Effector memory CD4-positive, alpha-beta T cell (primary cell): Measurements from ENCODE around the gene NTN1.
A peak's percentile ranks its signal among the peaks of the same experiment; 100 is the strongest.

Experiments
- DNase-seq, 3 donors: peaks; one replicate each; pipeline ENCODE4 v3.0.0-alpha.2; 2020
- H3K27ac ChIP-seq: 2 replicates; pipeline ENCODE4 v1.7.0; 2013; ENCODE audit warnings: mild to moderate bottlenecking, low read length, moderate library complexity; ENCODE audit not compliant: insufficient read depth, poor library complexity, severe bottlenecking
- H3K27me3 ChIP-seq: replicated peaks from 2 replicates; pipeline ENCODE4 v1.7.0; 2013; ENCODE audit warnings: mild to moderate bottlenecking, low read length; ENCODE audit not compliant: insufficient read depth, control insufficient read depth, poor library complexity, severe bottlenecking
- H3K36me3 ChIP-seq: 2 replicates; pipeline ENCODE4 v1.7.0; 2013; ENCODE audit warnings: mild to moderate bottlenecking, low read length, moderate library complexity; ENCODE audit not compliant: control insufficient read depth, insufficient read depth
- H3K4me1 ChIP-seq: 2 replicates; pipeline ENCODE4 v1.7.0; 2013; ENCODE audit warnings: low read length, mild to moderate bottlenecking; ENCODE audit not compliant: control insufficient read depth, insufficient read depth, poor library complexity, severe bottlenecking
- H3K4me3 ChIP-seq: 2 replicates; pipeline ENCODE4 v1.7.0; 2013; ENCODE audit warnings: low read length, low read depth, mild to moderate bottlenecking; ENCODE audit not compliant: insufficient read depth, poor library complexity, severe bottlenecking
- H3K9me3 ChIP-seq: 2 replicates; pipeline ENCODE4 v1.7.0; 2013; ENCODE audit warnings: mild to moderate bottlenecking, low read length, moderate library complexity; ENCODE audit not compliant: control insufficient read depth

Gene NTN1

GRCh38 chr17:9055281-9055680 lies 34.0 kb downstream of the NTN1 start:
- DNase-seq, result no peak
- no peaks in the 10 kb centered on the region for H3K36me3 ChIP-seq
- H3K9me3 ChIP-seq, result no peaks in the 10 kb centered on the region
- no peak overlapping the region for H3K4me3 ChIP-seq
- H3K27ac ChIP-seq, result no peak overlapping the region
- H3K4me1 ChIP-seq, result no peaks in the 10 kb centered on the region
- H3K27me3 ChIP-seq, result no peaks in the 10 kb centered on the region

DNA sequence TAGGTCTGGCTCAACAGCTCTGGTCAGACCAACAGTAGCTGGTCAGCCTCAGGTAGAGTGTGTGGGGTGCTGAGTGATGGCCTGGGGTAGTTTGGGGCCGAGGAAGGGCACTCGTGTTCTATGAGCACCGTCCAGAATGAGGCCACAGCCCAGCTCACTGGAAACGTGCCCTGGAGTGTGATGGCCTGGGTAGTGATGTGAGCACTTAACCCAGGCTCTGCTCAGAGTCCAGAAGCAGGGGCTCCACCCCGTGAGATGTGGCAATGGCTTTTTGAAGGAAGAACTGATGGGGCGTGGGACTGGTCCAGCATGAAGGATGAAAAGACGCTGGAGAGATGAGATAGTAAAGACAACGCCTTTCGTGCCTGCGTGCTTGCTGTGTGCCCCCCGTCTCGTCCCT lies 35.3 kb downstream of the NTN1 start:
- no peak for DNase-seq
- Histone ChIP-seq H3K4me1 (no peaks in the 10 kb centered on the region), H3K4me3 (no peak overlapping the region), H3K27ac (no peak overlapping the region), H3K27me3 (no peaks in the 10 kb centered on the region), H3K9me3 (no peaks in the 10 kb centered on the region), H3K36me3 (no peaks in the 10 kb centered on the region)

DNA sequence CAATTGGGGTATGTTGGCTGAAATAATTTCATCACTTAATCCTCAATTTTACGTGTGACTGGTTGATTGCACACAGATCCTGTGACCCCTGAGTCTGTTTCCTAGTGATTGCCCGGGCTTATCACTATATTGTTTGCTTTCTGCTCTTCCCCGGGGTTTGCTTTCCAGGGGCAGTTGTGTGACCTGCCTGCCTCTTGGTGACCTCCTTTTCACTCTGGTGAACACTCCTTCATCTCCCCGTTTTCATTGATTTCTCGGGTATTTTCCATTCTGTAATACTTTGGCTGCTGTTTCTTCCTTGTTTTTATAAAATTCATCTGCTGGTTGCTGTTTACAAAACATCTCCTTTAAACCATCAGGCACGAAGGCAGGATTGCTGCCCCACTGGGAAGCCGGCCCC lies 36.0 kb downstream of the NTN1 start:
- DNase-seq, result no peak
- no peaks in the 10 kb centered on the region for H3K36me3 ChIP-seq
- H3K4me3 ChIP-seq, result no peak overlapping the region
- H3K4me1 ChIP-seq, result no peaks in the 10 kb centered on the region
- H3K27ac ChIP-seq, result no peak overlapping the region
- no peaks in the 10 kb centered on the region for H3K9me3 ChIP-seq
- H3K27me3 ChIP-seq, result no peaks in the 10 kb centered on the region

- no peak overlapping the region for H3K4me3 ChIP-seq
- no peaks in the 10 kb centered on the region for H3K27me3 ChIP-seq
- no peak overlapping the region for H3K27ac ChIP-seq
- H3K9me3 ChIP-seq, result no peaks in the 10 kb centered on the region
- H3K36me3 ChIP-seq, result no peaks in the 10 kb centered on the region
- no peak for DNase-seq
- no peaks in the 10 kb centered on the region for H3K4me1 ChIP-seq
Observed at GRCh38 chr17:9062399-9062902, 41.1 kb downstream of the NTN1 start.

DNA sequence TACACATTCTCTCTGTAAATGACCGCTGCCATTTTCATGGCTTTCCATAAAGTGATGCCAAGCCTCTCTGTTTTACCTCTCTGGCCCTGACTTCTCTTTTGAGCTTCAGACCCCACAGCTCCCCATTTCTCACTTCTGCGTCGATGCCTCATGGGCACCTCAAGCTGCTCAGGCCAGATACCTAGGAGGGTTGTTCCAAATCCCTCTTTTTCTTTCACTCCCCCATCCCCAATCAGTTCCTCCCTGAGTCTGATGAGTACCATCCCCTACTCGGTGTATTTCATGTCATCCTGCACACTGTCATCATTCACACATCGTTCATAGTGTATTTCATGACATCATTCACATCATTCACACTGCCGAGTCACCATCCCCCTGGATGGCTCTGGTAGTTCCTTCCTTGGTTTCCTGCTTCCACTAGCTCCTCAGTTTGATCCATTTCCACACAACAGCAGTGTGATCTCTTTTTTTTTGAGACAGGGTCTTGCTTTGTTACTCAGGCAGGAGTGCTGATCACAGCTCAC lies 43.1 kb downstream of the NTN1 start:
- DNase-seq, result no peak
- Histone ChIP-seq H3K4me1 (no peaks in the 10 kb centered on the region), H3K36me3 (no peaks in the 10 kb centered on the region), H3K9me3 (no peaks in the 10 kb centered on the region), H3K4me3 (no peak overlapping the region), H3K27me3 (no peaks in the 10 kb centered on the region), H3K27ac (no peak overlapping the region)

GRCh38 chr17:9071016-9071415 lies 49.7 kb downstream of the NTN1 start:
- DNase-seq, result no peak
- Histone ChIP-seq H3K4me1 (no peaks in the 10 kb centered on the region), H3K36me3 (no peaks in the 10 kb centered on the region), H3K27me3 (no peaks in the 10 kb centered on the region), H3K9me3 (no peaks in the 10 kb centered on the region), H3K4me3 (no peak overlapping the region), H3K27ac (no peak overlapping the region)

DNA sequence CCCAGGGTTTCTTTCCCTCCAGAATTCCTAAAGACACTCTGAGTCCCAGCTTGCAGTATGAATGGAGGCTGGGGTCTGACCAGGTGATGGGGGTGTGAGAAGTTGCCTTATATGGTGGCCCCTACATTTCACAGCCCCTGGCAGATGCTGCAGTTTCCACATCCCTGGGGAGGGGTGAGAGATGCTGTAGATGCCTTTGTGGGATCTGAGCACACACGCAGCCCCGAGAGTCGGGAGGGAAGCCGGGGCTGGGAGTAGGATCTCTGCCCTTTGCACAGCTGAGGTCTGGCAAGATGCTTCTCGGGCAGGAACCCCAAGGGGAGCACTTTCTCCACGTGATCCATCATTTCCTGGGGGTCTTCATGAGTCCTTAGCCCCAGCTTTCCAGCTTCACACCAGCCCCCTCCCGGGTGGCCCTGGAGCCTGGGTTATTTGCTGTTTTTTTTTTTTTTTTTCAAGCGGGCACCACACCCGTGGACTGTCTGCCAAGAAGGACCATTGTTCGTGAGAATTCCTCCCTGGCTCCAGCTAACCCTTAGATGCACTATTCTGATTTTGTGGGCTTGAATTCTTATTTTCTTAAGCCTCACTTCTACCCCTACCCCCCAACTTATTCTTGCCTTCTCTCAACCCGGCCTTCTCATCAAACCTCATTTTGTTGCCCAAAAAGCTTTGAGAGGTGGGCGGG lies 50.6 kb downstream of the NTN1 start:
- Histone ChIP-seq H3K36me3 (no peaks in the 10 kb centered on the region), H3K27ac (no peak overlapping the region), H3K4me1 (no peaks in the 10 kb centered on the region), H3K27me3 (no peaks in the 10 kb centered on the region), H3K9me3 (no peaks in the 10 kb centered on the region), H3K4me3 (no peak overlapping the region)
- DNase-seq, result no peak

- Histone ChIP-seq H3K9me3 (no peaks in the 10 kb centered on the region), H3K36me3 (no peaks in the 10 kb centered on the region), H3K27me3 (no peaks in the 10 kb centered on the region), H3K4me1 (no peaks in the 10 kb centered on the region), H3K4me3 (no peak overlapping the region), H3K27ac (no peak overlapping the region)
- no peak for DNase-seq
Observed at GRCh38 chr17:9072696-9073339, 51.5 kb downstream of the NTN1 start.

GRCh38 chr17:9074131-9074530 lies 52.8 kb downstream of the NTN1 start:
- Histone ChIP-seq H3K36me3 (no peaks in the 10 kb centered on the region), H3K27ac (no peak overlapping the region), H3K4me3 (no peak overlapping the region), H3K9me3 (no peaks in the 10 kb centered on the region), H3K27me3 (no peaks in the 10 kb centered on the region), H3K4me1 (no peaks in the 10 kb centered on the region)
- no peak for DNase-seq

DNA sequence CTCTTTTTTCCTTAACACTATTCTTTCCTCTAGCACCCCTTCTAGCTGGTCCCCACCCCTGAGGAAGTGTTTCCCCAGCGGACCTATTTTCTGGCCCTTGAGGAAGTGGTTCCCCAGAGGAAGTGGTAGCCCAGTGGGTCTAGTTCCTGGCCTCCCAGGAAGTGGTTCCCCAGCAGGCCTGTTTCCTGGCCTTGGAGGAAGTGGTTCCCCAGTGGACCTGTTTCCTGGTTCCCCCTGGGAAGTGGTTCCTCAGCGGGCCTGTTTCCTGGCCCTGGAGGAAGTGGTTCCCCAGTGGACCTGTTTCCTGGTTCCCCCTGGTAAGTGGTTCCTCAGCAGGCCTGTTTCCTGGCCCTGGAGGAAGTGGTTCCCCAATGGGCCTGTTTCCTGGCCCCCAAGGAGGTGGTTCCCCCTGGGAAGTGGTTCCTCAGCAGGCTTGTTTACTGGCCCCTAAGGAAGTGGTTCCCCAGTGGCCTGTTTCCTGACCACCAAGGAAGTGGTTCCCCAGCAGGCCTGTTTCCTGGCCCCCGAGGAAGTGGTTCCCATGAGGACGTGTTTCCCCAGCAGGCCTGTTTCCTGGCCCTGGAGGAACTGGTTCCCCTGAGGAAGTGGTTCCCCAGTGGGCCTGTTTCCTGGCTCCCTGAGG lies 58.3 kb downstream of the NTN1 start:
- no peak overlapping the region for H3K4me3 ChIP-seq
- no peaks in the 10 kb centered on the region for H3K27me3 ChIP-seq
- H3K4me1 ChIP-seq, result no peaks in the 10 kb centered on the region
- H3K36me3 ChIP-seq, result no peaks in the 10 kb centered on the region
- no peaks in the 10 kb centered on the region for H3K9me3 ChIP-seq
- DNase-seq, result no peak
- H3K27ac ChIP-seq, result peak overlapping the region; percentile 55
